Medulla oblongata (tissue), 1 donor: ENCODE data around the gene CTNNA1.
"Not testable (repeated sequence)": the region's sequence is repeated elsewhere in the genome, so short reads cannot be mapped to it uniquely, and the experiment has no call there.

Experiments
- DNase-seq: peaks from one replicate; pipeline ENCODE4 v3.0.0-alpha.2; 2015; ENCODE audit errors: extremely low spot score

Gene CTNNA1, protein sequence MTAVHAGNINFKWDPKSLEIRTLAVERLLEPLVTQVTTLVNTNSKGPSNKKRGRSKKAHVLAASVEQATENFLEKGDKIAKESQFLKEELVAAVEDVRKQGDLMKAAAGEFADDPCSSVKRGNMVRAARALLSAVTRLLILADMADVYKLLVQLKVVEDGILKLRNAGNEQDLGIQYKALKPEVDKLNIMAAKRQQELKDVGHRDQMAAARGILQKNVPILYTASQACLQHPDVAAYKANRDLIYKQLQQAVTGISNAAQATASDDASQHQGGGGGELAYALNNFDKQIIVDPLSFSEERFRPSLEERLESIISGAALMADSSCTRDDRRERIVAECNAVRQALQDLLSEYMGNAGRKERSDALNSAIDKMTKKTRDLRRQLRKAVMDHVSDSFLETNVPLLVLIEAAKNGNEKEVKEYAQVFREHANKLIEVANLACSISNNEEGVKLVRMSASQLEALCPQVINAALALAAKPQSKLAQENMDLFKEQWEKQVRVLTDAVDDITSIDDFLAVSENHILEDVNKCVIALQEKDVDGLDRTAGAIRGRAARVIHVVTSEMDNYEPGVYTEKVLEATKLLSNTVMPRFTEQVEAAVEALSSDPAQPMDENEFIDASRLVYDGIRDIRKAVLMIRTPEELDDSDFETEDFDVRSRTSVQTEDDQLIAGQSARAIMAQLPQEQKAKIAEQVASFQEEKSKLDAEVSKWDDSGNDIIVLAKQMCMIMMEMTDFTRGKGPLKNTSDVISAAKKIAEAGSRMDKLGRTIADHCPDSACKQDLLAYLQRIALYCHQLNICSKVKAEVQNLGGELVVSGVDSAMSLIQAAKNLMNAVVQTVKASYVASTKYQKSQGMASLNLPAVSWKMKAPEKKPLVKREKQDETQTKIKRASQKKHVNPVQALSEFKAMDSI

DNA sequence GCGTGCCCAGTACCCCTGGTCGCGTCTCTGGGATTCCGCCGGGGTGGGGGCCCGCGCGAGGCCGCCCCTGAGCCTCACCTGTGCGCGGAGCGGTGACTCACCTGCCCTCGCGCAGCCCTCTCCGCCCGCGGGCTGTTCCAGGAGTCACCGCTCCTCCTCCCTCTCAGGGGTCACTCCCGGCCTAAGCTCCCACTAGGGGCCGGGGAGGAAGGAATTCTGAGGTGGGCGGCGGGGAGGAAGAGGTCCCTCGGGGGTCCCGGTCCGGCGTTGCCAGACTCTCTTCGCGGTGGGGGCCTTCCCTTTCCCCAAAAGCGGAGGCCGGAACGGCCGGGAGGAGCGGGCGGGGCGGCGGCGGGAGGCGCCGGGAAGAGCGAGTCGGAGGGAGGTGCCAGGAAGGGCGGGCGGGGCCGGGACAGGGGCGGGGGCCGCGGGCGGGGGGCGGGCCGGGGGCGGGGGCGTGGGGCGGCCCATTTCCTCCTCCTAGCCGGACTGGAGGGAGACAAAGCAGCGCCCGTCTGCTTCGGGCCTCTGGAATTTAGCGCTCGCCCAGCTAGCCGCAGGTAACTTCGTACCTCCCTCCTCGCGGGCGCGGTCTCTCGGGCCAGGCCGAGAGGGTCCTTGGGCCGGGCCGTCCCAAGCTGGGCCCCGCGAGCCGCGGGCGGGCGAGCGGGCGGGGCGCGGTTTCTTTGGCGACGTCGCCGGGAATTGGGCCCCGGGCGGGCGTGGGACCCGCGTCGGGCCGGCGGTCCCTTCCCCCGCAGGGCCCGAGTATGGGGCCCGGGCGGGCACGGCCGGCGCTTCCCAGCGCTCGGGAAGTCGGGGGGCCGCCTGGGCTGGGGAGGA is at the start of gene CTNNA1:
Gene CTNNA1, plus strand, starts transcription at position 475 of the 843 bp plus-strand sequence. CDS start 28,500 bp downstream, outside the sequence.
- DNase-seq = peak; percentile 68

DNA sequence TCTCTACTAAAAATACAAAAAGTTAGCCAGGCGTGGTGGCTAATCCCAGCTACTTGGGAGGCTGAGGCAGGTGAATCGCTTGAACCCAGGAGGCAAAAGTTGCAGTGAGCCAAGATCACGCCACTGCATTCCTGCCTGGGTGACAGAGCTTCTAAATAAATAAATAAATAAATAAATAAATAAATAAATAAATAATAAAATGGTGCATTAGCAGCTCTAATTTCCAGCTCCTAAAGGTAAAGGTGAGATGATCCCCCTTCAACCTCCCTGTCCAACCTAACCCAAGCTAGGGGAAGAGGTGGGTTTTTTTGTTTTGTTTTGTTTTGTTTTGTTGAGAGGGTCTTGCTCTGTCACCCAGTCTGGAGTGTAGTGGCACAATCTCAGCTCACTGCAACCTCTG is 49.4 kb upstream of the CTNNA1 start:
- DNase-seq = not testable (repeated sequence)

- DNase-seq = no peak
These were observed 48.2 kb upstream of the CTNNA1 start for GRCh38 chr5:138705007-138705406.

GRCh38 chr5:138705567-138705966 is 47.7 kb upstream of the CTNNA1 start:
- no peak for DNase-seq

GRCh38 chr5:138706655-138707480 is 46.4 kb upstream of the CTNNA1 start:
- DNase-seq = peak; percentile 23

GRCh38 chr5:138708791-138709190 is 44.4 kb upstream of the CTNNA1 start:
- DNase-seq = no peak

GRCh38 chr5:138709202-138709601 is 44.0 kb upstream of the CTNNA1 start:
- DNase-seq = no peak

DNA sequence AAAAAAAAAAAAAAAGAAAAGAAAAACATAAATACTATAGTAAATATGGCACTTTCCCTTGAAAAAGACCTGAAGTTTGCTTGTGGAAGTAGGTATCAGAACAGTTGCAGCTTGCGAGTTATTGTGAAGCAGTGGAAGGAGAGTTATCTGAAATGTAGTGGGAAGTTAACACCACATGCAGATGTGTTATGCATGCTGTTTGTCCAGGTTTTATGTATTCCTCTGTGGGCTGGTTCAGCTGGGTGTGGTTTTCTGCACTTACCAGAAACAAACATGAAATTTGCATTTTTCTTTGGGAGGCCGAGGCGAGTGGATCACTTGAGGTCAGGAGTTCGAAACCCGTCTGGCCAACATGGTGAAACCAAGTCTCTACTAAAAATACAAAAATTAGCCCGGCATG is 42.1 kb upstream of the CTNNA1 start:
- no peak for DNase-seq

GRCh38 chr5:138711811-138712210 is 41.4 kb upstream of the CTNNA1 start:
- DNase-seq = no peak

- DNase-seq = no peak
These were observed 40.9 kb upstream of the CTNNA1 start for GRCh38 chr5:138712324-138712723.

DNA sequence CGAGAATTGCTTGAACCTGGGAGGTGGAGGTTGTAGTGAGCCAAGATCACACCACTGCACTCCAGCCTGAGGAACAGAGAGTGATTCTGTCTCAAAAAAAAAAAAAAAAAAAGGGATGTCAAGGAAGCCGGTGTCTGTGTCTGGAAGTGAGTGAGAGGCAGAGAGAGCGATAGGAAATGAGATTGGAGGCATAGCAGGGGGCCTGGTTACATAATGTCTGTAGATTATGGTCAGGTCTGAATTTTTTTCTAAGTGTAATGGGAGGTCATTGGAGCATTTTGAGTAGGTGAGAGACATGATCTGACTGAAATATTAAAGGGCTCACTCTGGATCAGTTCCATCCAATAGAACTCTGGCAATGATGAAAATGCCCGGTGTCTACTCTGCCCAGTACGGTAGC is 40.4 kb upstream of the CTNNA1 start:
- no peak for DNase-seq

- no peak for DNase-seq
These were observed 40.0 kb upstream of the CTNNA1 start for GRCh38 chr5:138713247-138713646.

GRCh38 chr5:138714694-138715093 is 38.5 kb upstream of the CTNNA1 start:
- no peak for DNase-seq

DNA sequence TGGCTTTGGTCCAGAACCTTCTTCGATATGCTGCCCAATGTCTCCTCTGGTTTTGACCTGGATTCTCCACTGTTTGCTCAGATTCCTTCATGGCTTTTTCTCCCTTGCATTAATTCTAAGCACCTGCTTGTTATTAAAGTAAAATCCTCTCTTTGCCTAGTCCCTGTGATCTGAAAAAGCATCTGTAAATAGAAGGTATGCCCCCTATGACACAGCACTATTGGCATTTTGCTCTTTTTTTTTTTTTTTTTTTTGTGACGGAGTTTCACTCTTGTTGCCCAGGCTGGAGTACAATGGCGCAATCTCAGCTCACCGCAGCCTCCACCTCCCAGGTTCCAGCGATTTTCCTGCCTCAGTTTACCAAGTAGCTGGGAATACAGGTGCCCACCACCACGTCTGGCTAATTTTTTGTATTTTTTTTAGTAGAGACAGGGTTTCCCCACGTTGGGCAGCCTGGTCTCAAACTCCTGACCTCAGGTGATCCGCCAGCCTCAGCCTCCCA is 37.2 kb upstream of the CTNNA1 start:
- DNase-seq = not testable (repeated sequence)

- DNase-seq = no peak
These were observed 36.7 kb upstream of the CTNNA1 start for GRCh38 chr5:138716456-138716924.

GRCh38 chr5:138717399-138717798 is 35.8 kb upstream of the CTNNA1 start:
- DNase-seq = no peak

GRCh38 chr5:138719811-138720210 is 33.4 kb upstream of the CTNNA1 start:
- no peak for DNase-seq

DNA sequence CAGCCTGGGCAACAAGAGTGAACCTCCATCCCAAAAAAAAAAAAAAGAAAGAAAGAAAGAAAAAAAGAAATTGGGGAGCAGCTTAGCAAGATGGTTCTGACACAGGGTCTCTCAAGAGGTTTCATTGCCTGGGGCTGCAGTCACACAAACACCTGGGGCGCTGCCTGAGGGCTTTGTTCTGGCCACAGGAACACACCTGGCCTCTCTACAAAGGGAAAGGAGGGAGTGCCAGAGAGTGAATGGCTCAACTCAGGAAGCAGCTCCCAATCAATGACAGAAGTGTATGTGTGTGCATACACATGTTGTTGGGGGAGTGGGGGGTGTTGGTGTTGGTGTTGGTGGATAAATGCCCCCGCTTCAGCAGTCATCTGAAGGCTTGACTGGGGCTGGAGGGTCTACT is 32.4 kb upstream of the CTNNA1 start:
- no peak for DNase-seq

DNA sequence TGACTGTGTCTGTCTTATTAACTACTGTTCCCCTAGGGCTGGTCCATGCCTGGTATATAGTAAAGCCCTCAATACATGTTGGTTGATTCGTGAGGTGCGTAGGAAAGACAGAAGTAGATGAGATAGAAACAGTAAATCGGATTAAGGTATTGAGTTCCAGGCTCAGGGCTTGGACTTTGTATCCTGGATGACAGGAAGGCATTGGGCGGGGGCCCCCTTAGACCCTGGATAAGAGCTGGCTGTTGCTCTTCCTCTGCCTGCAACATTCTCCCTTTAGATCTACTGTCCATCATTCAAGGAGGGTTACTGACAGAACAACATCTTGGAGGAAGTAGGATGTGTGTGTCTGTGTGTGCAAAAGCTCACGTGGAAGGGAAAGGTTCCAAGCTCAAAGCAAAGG is 31.2 kb upstream of the CTNNA1 start:
- no peak for DNase-seq

DNA sequence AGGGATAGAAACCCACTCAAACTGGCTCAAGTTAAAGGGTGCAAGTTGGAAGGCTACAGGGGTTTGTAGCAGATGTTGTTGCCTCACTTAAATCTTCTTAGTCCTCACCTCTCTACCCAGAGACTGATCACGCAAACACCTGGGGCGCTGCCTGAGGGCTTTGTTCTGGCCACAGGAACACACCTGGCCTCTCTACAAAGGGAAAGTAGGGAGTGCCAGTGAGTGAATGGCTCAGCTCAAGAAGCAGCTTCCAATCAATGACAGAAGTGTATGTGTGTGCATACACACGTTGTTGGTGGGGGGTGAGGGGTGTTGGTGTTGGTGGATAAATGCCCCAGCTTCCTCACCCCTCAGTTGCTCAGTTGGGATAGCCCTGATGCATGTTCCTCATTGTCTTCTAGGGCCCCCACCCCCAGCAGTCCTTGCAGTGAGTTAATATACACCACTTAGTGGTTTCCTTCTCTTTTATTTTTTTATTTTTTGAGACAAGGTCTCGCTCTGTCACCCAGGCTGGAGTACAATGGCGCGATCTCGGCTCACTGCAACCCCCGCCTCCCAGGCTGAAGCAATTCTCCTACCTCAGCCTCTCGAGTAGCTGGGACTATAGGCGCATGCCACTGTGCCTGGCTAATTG is 30.6 kb upstream of the CTNNA1 start:
- DNase-seq = no peak
